GM12878 (cell line): ENCODE results near the gene CYSRT1. TPM values are rescaled to one million over a fixed set of nuclear protein-coding genes. Genes with fewer than 3 reads are reported as not detected.

Experiments used
- BMI1 ChIP-seq: fragments of 450-650 bp; IDR thresholded peaks from 2 replicates; pipeline ENCODE4 v1.6.1; 2016; ENCODE audit warnings: mild to moderate bottlenecking, moderate library complexity, borderline replicate concordance
- CHD2 ChIP-seq: IDR thresholded peaks from 2 replicates; pipeline ENCODE4 v1.6.1; 2011; ENCODE audit warnings: low read depth, low read length, improper control_type of control experiment, borderline replicate concordance
- DPF2 ChIP-seq: fragments of 450-650 bp; IDR thresholded peaks from 2 replicates; pipeline ENCODE4 v1.6.1; 2017; ENCODE audit warnings: mild to moderate bottlenecking
- GATAD2B ChIP-seq: fragments of 450-650 bp; conservative IDR thresholded peaks from 2 replicates; pipeline ENCODE4 v1.6.1; 2017; ENCODE audit warnings: low read depth, mild to moderate bottlenecking, moderate library complexity
- JUND ChIP-seq: IDR thresholded peaks from 2 replicates; pipeline ENCODE4 v1.6.1; 2012; ENCODE audit warnings: low read depth, mild to moderate bottlenecking, low read length, improper control_type of control experiment, moderate library complexity
- MTA2 ChIP-seq: fragments of 450-650 bp; IDR thresholded peaks from 2 replicates; pipeline ENCODE4 v1.6.1; 2016; ENCODE audit warnings: low read depth, mild to moderate bottlenecking, moderate library complexity
- POLR2AphosphoS2 ChIP-seq: IDR thresholded peaks from 2 replicates; pipeline ENCODE4 v1.6.1; 2011; ENCODE audit warnings: low read depth, mild to moderate bottlenecking, low read length, improper control_type of control experiment, moderate library complexity
- RAD51 ChIP-seq: fragments of 450-650 bp; IDR thresholded peaks from 2 replicates; pipeline ENCODE4 v1.6.1; 2016; ENCODE audit warnings: moderate library complexity, mild to moderate bottlenecking, inconsistent platforms
- RCOR1 ChIP-seq: conservative IDR thresholded peaks from 2 replicates; pipeline ENCODE4 v1.6.1; 2012; ENCODE audit warnings: low read depth, low read length, improper control_type of control experiment
- SMARCA5 ChIP-seq: fragments of 450-650 bp; IDR thresholded peaks from 2 replicates; pipeline ENCODE4 v1.6.1; 2017; ENCODE audit warnings: mild to moderate bottlenecking
- SMC3 ChIP-seq: IDR thresholded peaks from 2 replicates; pipeline ENCODE4 v1.6.1; 2011; ENCODE audit warnings: low read length, improper control_type of control experiment, borderline replicate concordance
- SRF ChIP-seq, 2 experiments: IDR thresholded peaks; 2 replicates each; pipeline ENCODE4 v1.6.1; 2011; ENCODE audit warnings: low read depth in 2 of 2, low read length in 2 of 2, mild to moderate bottlenecking in 1 of 2, moderate library complexity in 1 of 2
- TARDBP ChIP-seq: IDR thresholded peaks from 2 replicates; pipeline ENCODE4 v1.6.1; 2016; ENCODE audit warnings: borderline replicate concordance
- ZNF274 ChIP-seq: IDR thresholded peaks from one replicate; pipeline ENCODE4 v1.8.0; 2011; ENCODE audit not compliant: insufficient read length, insufficient read depth
- polyA plus RNA-seq, 11 experiments: library from polyadenylated mRNA; depleted of rRNA in 4 of 11; unstranded in 6 of 11; stranded (reverse) in 5 of 11; fragments of >200 nt; fragmentation: Nextera tagmentation in 4 of 11; fragmentation: Illumina TruSeq in 1 of 11; extraction: Ambion mirVana in 4 of 11; extraction: Trizol in 1 of 11; gene quantifications; 1 replicate in 1 of 11; 2 replicates in 10 of 11; pipeline versions ENCODE4 v1.2.1 to v1.2.3, GENCODE V29; 2011 to 2016; ENCODE audit warnings: inconsistent platforms in 2 of 11, missing spikeins in 2 of 11, low read depth in 1 of 11
- total RNA-seq, 4 experiments: library from RNA; depleted of rRNA in 3 of 4; stranded (reverse); fragments of >200 nt in 3 of 4; fragmentation: Illumina TruSeq in 1 of 4; extraction: Trizol in 1 of 4; gene quantifications; 2 replicates each; pipeline versions ENCODE4 v1.2.1 to v1.2.3, GENCODE V29; 2013 to 2021
- TF ChIP-seq, protein P1 (sequence below), 3 experiments: IDR thresholded peaks in 2 of 3; conservative IDR thresholded peaks in 1 of 3; 2 replicates each; pipeline ENCODE4 v1.5.1; 2011; ENCODE audit warnings: low read depth in 3 of 3, low read length in 3 of 3, mild to moderate bottlenecking in 3 of 3, control low read depth in 2 of 3, moderate library complexity in 2 of 3, inconsistent platforms in 1 of 3, mixed read lengths in 1 of 3; ENCODE audit not compliant: control insufficient read depth in 2 of 3, insufficient read depth in 1 of 3; ENCODE audit errors: extremely low read depth in 1 of 3
- TF ChIP-seq, protein P2 (sequence below): fragments of 450-650 bp; IDR thresholded peaks from 2 replicates; pipeline ENCODE4 v1.6.1; 2017; ENCODE audit warnings: mild to moderate bottlenecking, moderate library complexity
- TF ChIP-seq, protein P3 (sequence below): IDR thresholded peaks from 2 replicates; pipeline ENCODE4 v1.6.1; 2012; ENCODE audit warnings: low read depth, low read length, improper control_type of control experiment
- TF ChIP-seq, protein P4 (sequence below): IDR thresholded peaks from 2 replicates; pipeline ENCODE4 v1.6.1; 2011; ENCODE audit warnings: borderline replicate concordance, low read depth, mild to moderate bottlenecking, moderate library complexity, low read length; ENCODE audit not compliant: insufficient read depth, poor library complexity, severe bottlenecking

Gene CYSRT1
- total and polyA plus RNA-seq, 10 of the 15 experiments (the other 5 are each of a cell fraction or from before 2014, with no cell fraction given): 0.24 to 3.6 (median 0.97) TPM; not detected in 1

DNA sequence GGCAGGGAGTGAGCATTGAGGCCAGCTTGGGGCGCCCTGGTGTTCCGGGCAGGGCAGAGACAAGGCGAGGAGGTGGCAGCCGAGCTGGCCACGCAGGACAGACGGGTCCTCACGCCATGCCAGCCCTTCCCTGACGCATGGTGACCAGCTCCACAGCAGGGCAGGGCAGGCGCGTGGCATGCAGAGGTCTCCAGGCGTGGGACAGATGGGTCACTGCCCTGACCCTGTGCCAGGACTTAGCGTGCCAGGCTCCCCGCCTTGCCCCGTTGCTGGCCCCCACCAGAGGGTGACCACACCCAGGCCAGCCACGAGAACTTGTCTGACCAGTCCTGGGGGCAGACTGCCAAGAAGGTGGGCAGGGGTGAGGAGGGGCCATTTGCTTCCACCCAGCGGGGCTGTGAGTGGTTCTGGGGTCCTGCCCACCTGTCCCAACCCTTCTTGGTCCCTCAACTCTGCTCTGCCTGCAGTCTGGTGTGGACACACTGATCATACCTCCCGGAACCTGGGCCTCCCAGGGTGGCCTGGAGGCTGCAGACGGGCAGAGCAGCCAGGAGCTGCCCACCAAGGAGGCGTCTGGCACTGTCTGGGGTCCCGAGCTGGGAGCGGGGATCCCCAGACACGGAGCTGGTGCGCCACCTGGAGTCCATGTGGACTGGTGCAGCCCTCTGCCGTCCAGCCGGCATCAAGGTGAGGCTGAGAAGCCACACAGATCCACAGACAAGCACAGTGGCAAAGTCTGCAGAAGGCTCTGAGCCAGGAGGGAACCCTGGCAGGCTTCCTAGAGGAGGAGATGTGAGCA lies 2.3 kb downstream of the CYSRT1 start, which contains the start of gene RNF224 (continued):
- TF ChIP-seq, protein P1, sequence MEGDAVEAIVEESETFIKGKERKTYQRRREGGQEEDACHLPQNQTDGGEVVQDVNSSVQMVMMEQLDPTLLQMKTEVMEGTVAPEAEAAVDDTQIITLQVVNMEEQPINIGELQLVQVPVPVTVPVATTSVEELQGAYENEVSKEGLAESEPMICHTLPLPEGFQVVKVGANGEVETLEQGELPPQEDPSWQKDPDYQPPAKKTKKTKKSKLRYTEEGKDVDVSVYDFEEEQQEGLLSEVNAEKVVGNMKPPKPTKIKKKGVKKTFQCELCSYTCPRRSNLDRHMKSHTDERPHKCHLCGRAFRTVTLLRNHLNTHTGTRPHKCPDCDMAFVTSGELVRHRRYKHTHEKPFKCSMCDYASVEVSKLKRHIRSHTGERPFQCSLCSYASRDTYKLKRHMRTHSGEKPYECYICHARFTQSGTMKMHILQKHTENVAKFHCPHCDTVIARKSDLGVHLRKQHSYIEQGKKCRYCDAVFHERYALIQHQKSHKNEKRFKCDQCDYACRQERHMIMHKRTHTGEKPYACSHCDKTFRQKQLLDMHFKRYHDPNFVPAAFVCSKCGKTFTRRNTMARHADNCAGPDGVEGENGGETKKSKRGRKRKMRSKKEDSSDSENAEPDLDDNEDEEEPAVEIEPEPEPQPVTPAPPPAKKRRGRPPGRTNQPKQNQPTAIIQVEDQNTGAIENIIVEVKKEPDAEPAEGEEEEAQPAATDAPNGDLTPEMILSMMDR (IDR thresholded peaks at IDR 0.05 in 2 of 3, conservative IDR thresholded peaks at IDR 0.05 in 1 of 3; ENCODE audit: control insufficient read depth in 2 of 3, extremely low read depth in 1 of 3, insufficient read depth in 1 of 3, low read depth in 3 of 3, low read length in 3 of 3): peak; percentile 91 to 98 (median 92); a peak in 5 of 6 replicates
- TF ChIP-seq SMC3 (peak; percentile 98), DPF2 (peak; percentile 57; the same call in 1 of the 2 replicates), GATAD2B (peak; percentile 67), MTA2 (0 out of 2 replicates have a peak, but pooled peaks have one; percentile 14), TARDBP (0 out of 2 replicates have a peak, but pooled peaks have one; percentile 41), JUND (no peak), CHD2 (peak; percentile 51; the same call in 1 of the 2 replicates), RCOR1 (no peak), SRF (IDR thresholded peaks at IDR 0.05; ENCODE audit: low read depth in 2 of 2, low read length in 2 of 2) (0 out of 4 replicates have a peak, but pooled peaks of 1 of the 2 experiments have one; percentile 2), POLR2AphosphoS2 (no peak), SMARCA5 (peak; percentile 89; the same call in 1 of the 2 replicates), ZNF274 (no peak), BMI1 (no peak), RAD51 (no peak)
- TF ChIP-seq, protein P2, sequence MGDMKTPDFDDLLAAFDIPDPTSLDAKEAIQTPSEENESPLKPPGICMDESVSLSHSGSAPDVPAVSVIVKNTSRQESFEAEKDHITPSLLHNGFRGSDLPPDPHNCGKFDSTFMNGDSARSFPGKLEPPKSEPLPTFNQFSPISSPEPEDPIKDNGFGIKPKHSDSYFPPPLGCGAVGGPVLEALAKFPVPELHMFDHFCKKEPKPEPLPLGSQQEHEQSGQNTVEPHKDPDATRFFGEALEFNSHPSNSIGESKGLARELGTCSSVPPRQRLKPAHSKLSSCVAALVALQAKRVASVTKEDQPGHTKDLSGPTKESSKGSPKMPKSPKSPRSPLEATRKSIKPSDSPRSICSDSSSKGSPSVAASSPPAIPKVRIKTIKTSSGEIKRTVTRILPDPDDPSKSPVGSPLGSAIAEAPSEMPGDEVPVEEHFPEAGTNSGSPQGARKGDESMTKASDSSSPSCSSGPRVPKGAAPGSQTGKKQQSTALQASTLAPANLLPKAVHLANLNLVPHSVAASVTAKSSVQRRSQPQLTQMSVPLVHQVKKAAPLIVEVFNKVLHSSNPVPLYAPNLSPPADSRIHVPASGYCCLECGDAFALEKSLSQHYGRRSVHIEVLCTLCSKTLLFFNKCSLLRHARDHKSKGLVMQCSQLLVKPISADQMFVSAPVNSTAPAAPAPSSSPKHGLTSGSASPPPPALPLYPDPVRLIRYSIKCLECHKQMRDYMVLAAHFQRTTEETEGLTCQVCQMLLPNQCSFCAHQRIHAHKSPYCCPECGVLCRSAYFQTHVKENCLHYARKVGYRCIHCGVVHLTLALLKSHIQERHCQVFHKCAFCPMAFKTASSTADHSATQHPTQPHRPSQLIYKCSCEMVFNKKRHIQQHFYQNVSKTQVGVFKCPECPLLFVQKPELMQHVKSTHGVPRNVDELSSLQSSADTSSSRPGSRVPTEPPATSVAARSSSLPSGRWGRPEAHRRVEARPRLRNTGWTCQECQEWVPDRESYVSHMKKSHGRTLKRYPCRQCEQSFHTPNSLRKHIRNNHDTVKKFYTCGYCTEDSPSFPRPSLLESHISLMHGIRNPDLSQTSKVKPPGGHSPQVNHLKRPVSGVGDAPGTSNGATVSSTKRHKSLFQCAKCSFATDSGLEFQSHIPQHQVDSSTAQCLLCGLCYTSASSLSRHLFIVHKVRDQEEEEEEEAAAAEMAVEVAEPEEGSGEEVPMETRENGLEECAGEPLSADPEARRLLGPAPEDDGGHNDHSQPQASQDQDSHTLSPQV: 0 out of 2 replicates have a peak, but pooled peaks have one; percentile 62
- TF ChIP-seq, protein P3, sequence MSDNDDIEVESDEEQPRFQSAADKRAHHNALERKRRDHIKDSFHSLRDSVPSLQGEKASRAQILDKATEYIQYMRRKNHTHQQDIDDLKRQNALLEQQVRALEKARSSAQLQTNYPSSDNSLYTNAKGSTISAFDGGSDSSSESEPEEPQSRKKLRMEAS: peak; percentile 53; the same call in 1 of the 2 replicates
- TF ChIP-seq, protein P4, sequence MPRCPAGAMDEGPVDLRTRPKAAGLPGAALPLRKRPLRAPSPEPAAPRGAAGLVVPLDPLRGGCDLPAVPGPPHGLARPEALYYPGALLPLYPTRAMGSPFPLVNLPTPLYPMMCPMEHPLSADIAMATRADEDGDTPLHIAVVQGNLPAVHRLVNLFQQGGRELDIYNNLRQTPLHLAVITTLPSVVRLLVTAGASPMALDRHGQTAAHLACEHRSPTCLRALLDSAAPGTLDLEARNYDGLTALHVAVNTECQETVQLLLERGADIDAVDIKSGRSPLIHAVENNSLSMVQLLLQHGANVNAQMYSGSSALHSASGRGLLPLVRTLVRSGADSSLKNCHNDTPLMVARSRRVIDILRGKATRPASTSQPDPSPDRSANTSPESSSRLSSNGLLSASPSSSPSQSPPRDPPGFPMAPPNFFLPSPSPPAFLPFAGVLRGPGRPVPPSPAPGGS: no peak
